Panc1 (cell line): ENCODE results near the gene UPK3BL1.
"Not testable (repeated sequence)": the region's sequence is repeated elsewhere in the genome, so short reads cannot be mapped to it uniquely, and the experiment has no call there.

Experiments used
- POLR2AphosphoS5 ChIP-seq: IDR thresholded peaks from 2 replicates; pipeline ENCODE4 v1.6.1; 2012; ENCODE audit warnings: mild to moderate bottlenecking, low read depth, low read length, moderate library complexity
- TCF7L2 ChIP-seq: IDR thresholded peaks from 2 replicates; pipeline ENCODE4 v1.6.1; 2011; ENCODE audit warnings: mild to moderate bottlenecking, low read depth, low read length, inconsistent platforms
- TF ChIP-seq, protein P1 (sequence below): fragments of 450-650 bp; IDR thresholded peaks from 2 replicates; pipeline ENCODE4 v1.5.1; 2017; ENCODE audit warnings: mild to moderate bottlenecking

DNA sequence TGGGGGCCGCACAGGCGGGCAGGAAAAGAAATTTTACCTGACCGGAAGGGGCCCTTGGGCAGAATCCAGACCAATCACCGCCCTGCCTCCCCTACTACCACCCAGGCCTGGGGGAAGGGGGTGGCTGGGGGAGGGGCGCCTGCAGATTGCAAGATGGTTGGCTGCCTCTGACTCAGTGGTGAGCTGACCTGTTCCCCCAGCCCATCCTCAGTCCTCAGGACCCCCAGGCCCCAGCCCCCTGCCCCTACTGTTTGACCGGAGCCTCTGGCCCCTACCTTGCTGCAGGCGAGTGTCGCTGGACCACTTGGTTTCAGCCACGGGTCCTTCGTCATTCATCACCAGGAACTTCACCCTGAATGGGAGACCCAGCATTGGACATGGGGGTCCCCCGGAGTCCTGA lies 3.7 kb downstream of the UPK3BL1 start:
- not testable (repeated sequence) for TF ChIP-seq POLR2AphosphoS5, TCF7L2
- TF ChIP-seq, protein P1, sequence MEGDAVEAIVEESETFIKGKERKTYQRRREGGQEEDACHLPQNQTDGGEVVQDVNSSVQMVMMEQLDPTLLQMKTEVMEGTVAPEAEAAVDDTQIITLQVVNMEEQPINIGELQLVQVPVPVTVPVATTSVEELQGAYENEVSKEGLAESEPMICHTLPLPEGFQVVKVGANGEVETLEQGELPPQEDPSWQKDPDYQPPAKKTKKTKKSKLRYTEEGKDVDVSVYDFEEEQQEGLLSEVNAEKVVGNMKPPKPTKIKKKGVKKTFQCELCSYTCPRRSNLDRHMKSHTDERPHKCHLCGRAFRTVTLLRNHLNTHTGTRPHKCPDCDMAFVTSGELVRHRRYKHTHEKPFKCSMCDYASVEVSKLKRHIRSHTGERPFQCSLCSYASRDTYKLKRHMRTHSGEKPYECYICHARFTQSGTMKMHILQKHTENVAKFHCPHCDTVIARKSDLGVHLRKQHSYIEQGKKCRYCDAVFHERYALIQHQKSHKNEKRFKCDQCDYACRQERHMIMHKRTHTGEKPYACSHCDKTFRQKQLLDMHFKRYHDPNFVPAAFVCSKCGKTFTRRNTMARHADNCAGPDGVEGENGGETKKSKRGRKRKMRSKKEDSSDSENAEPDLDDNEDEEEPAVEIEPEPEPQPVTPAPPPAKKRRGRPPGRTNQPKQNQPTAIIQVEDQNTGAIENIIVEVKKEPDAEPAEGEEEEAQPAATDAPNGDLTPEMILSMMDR = not testable (repeated sequence)
